Upper lobe of left lung (tissue), 4 donors: Measurements from ENCODE around the gene PACS2.

Experiments used
- EP300 ChIP-seq, 4 donors: sonication (generic); formaldehyde crosslinking; IDR thresholded peaks; one replicate each; pipeline ENCODE4 v1.5.1; 2017; ENCODE audit warnings: antibody characterized with exemption in 4 of 4, control low read depth in 2 of 4
- POLR2A ChIP-seq, 4 donors: fragments of 450-650 bp; IDR thresholded peaks; one replicate each; pipeline ENCODE4 v1.5.1; 2016 to 2017; ENCODE audit warnings: antibody characterized with exemption in 4 of 4, mild to moderate bottlenecking in 2 of 4

- TF ChIP-seq POLR2A (IDR thresholded peaks at IDR 0.05) (no peak), EP300 (IDR thresholded peaks at IDR 0.05) (no peak)
Measured at GRCh38 chr14:105334383-105335230, 20.1 kb downstream of the PACS2 start.
